ENCODE data around the gene NDOR1.

The NDOR1 gene

DNA sequence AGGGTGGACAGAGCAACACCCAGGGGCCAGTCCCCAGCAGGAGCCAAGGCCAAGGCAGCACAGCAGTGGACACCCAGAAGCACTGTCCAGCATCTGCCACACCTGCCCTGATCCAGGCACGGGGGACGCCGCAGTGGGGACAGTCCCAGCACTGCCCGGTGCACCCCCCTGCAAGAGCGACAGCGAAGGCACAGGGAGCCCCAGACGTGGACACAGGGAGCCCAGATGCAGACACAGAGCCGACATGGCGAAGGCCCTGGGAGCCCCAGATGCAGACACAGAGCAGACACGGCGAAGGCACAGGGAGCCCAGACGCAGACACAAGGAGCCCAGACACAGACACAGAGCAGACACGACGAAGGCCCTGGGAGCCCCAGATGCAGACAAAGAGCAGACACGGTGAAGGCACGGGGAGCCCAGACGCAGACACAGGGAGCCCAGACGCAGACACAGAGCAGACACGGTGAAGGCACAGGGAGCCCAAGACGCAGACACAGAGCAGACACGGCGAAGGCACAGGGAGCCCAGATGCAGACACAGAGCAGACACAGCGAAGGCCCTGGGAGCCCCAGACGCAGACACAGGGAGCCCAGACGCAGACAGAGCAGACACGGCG lies 21.4 kb upstream of the NDOR1 start:
- DNase-seq: no peak

DNA sequence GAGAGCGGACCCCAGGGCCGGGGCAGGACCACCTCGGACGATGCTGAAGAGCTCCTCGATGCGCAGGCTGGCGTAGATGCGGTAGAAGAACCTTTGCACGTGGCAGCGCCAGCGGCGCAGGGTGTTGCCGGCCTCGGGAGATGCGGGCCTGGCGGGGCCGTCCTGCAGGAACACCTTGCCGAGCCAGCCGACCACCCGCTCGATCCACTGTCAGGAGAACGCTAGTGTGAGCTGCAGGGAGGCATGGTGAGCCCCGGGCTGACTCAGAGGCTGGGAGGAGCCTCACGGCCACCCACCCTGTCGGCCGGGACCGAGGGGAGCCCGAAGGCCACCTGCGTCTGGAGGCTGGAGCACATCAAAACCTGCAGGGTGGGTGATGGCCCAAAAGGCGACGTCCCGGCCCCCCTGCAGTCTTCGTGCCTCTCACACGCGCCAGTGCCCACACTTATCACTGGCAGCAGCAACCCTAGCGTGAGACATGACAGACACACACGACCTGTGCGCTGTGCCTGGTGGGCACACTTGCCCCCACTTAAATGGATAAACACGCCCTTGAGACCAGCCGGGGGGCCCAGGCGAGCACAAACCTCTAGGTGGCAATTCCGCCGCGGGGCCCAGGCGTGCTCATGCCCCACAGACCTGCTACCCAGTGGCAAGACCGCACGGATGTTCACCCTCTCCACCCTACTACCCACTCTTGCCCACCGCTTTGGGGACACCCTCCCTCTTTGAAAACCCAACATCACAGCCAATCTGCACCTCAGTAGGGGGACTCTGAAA lies 20.4 kb upstream of the NDOR1 start:
- DNase-seq: no peak

DNA sequence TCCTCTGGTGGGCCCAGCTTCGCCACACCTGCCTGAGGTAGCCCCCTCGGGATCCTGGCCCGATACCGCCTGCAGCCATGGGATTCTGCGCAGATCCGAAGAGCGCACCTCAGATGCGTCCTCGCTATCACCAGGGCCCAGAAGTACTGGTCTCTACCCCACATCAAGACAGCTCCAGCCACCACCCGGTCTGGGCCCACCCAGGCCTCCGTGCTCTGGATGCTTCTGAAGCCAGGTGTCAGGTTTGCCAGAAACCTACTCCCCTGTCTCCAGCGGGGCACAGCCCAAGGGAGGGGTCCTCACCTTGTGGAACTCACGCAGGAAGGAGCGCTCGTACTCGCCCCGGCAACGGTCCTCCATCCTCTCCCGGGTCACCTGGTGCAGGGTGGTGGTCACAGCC lies 19.6 kb upstream of the NDOR1 start:
- no peak for DNase-seq

DNA sequence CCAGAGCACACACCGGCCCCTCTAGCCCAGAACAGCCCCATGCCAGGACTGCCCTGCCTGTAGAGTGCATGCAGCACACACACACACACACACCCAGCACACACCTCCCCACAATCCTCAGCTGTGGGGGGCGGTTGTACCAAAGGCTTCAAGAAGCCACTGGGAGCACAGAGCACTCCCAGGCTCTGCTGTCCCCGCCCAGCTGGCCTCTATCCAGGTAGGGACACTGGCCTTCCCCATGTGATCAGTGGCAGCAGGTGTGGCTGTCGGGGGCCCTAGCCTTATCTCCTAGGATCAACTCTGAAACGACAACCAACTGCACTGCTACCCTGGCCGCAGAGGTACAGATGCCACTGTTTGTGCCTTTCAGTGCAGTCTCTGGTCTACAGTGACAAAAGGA lies 19.1 kb upstream of the NDOR1 start:
- no peak for DNase-seq

DNA sequence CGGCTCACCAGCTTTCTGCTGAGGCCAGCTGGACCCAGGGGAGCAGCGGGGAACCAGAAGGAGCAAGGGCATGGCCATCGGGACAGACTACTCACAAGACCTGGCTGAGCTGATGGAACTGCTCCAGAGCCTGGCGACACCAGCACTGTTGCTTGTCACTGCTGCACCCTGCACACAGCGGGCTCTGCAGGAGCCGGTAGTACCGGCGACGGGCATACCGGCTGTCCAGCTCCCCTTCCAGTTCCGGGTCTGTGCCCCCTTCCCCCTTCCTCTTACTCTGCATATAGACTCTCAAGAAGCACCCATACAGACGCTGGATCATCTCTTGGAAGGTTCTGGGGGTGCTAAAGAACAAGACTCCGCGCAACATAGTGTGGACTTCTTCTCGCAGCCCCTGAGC lies 18.1 kb upstream of the NDOR1 start:
- no peak for DNase-seq

DNA sequence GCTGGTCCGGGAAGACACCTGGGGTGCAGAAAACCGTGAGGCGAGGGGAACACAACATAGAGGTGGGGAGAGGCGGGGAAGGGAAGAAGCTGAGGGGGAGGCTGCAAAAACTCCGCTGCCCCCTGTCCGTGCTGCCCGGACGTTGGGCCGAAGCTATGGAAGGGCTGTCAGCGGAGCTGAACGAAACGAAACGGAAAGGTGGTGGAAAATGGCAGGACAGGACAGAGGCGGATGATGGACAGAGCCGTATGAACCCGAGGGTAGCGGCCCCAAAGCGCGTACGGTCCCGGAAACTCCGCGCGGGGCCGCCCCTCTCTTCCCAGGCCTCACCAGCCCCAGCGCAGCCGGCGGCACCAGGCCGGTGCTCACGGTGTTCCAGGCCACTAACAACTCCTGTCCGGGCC lies 17.4 kb upstream of the NDOR1 start:
- no peak for DNase-seq

DNA sequence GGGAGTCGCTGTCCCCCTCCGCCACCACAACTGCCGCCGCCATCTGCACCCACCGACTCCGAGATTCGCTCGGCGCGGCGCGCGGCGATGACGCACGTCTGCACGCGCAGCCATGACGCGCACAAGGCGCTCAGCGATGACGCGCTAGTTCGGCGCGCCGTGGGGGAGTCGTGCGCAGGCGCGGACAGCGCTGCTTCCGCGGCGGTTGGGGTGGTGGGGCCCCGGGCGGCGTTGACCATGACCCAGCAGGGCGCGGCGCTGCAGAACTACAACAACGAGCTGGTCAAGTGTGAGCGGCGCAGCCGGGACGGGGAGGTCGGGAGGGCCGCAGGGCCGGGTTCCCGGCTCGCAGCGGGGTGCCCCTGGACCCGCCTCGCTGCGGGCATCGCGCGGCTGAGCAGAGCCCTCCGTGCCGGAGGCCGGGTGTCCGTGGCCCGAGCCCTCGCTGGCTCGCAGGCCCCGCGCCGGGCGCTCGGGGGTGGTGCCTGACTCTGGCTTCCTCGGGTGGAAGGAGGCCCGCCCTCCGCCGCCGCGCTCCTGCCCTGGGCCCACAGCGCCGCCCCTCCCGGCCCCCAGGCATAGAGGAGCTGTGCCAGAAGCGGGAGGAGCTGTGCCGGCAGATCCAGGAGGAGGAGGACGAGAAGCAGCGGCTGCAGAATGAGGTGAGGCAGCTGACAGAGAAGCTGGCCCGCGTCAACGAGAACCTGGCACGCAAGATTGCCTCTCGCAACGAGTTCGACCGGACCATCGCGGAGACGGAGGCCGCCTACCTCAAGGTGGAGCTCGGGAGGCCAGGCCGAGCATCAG lies 16.8 kb upstream of the NDOR1 start, which contains the start of the genes ANAPC2 and SSNA1:
TSS of gene ANAPC2 (minus strand) at position 71 of the 807 bp plus-strand sequence. CDS start at position 43, 28 bp downstream.
TSS of gene SSNA1 (plus strand) at position 187 of the 807 bp plus-strand sequence. CDS start at position 238, 51 bp downstream.
- DNase-seq: peak; percentile 46

DNA sequence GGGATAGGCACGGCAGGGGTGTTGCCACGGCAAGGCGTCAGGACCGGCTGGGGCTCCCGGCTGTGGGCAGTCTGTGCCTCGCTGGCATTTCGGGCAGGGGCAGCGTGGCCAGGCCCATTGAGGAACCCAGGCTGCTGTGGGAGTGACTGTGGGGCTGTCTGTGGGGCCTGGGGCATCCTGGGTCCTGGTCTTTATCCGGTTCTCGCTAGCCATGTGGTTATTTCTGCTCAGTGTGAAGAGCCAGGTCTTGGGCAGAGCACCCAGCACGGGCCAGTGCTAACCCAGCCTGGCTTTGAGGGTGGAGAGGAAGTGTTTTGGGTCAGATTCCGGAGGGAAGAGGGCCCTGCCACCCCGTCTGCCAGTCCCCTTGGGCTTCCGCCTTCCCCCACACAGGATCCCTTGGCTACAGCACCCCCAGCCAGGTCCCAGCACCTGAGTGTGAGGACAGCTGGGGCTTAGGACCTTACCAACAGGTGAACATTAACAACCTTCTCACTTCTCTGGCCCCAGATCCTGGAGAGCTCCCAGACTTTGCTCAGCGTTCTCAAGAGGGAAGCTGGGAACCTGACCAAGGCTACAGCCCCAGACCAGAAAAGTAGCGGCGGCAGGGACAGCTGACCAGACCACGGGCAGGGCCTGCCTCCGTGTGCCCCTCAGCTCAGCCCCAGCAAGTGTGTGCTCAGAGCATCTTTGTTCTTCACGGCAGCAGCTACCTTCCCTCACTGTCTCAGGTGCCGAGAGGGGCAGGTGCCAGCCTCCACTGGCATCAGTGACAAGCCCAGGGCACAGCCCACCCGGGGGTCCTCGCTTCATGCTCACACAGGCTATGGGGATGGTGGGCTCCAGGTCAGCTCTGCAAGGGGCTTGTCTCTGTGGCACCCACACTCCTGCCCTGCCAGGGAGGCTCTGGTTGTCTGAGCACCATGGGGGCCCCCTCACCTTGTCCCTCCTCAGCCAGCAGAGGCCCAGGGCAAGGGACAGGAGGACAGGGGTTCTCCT lies 15.9 kb upstream of the NDOR1 start:
- DNase-seq: no peak

DNA sequence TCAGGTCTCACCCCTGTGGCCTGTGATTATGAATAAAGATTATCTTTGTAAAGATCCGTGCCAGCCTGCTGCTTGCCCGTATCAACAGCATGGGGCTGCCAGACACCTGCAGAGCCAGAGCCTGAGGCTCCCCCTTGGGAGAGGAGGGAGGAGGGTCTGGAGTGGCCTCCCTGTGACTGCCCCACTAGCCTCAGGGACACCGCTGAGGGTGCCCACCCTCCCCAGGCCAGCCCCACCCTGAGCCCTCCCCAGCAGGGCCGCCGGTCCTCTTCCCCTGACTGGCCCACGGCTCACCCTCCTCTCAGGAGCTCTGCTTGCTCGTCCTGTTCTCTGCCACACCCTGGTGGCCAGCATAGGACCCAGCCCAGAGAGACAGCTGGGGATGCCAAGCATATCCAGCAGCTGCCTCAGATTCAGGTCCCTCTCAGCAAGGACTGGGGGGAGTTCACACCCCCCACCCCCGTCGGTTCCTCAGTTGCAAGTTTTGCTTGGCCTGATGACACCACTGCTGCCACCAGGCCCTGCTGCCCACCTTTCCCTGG lies 15.1 kb upstream of the NDOR1 start:
- no peak for DNase-seq

DNA sequence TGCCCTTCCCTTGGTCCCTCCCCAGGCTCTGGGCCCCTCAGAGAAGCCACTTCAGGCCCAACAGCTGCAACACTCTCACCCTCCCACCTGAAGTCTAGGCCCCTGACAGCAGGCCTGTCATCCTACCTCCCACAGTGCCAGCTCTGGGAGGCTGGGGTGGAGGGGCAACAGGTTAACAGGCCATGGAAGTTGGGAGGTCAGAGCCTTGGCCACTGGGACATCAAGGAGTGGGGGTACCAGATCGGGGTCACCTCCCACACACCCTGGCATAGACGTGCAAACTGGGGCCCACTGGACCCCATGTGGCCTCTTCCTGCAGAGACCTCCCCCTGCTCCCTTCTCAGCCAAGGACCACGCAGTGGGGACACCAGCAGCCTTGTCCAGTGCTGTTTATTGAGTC lies 14.3 kb upstream of the NDOR1 start:
- DNase-seq: no peak

DNA sequence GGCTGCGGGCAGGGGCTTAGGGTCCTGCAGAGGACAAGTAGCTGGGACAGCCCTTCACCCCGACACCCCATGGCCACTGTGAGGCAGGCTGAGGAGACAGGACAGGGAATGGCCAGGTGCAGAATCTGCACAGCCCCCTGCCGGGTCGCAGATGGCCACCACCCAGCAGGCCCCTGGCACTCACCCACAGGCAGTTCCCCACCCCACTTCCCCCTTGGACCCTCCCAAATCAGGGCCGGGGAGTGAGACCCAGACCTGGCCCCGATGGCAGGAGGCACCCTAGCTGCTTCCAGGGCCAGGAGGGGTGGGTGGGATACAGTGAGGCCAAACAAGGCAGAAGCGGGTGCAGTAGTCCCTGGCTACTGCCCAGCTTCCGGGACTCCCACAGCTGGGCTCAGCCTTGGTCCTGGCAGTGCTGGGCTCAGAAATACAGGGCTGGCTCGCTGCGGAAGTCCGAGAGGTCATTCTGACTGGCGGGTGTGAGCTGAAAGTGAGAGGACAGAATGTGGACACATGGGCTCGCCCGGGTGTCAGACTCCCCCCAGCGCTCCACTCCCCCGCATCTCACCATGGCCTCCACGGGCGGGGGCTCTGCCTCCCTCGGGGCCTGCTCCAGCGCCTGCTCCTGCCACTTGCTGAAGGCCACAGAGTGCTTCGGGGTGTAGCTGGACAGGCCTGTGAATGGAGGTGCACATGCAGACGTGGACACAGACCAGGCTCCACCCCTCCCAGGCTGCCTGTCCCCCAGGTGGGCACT lies 13.6 kb upstream of the NDOR1 start:
- no peak for DNase-seq

DNA sequence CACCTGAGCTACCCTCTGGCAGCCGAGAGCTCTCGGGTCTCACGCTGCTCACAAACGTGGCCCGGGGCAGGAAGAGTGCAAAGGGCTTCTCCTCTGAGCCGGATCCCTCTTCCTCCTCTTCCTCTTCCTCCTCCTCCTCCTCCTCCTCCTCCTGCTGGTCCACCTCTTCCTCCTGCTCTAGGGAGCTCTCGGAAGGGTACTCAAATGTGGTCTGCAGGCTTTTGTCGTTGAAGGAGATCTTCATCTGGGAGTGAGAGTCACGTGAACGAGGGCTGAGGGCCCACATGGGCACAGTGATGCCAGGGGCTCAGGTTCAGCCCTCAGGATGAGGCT lies 13.1 kb upstream of the NDOR1 start:
- no peak for DNase-seq

DNA sequence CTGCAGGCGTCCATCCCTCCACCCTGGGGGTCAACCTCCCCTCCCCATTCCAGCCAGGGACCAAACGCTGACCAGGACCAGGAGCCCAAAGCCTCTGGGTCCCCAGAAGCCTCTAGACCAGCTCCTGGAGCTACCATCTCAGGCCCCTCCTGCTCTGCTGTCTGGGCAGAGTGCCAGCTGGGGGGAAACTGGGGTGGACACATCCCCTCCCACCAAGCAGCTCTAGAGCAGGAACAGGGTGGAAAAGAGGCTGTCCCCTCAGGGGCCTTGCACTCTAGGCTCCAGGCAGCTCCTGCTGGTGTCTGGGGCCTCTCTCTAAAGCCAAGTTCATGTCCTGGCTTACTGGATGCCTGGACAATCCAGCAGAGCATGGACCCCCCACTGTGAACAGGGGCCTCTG lies 12.6 kb upstream of the NDOR1 start:
- no peak for DNase-seq

DNA sequence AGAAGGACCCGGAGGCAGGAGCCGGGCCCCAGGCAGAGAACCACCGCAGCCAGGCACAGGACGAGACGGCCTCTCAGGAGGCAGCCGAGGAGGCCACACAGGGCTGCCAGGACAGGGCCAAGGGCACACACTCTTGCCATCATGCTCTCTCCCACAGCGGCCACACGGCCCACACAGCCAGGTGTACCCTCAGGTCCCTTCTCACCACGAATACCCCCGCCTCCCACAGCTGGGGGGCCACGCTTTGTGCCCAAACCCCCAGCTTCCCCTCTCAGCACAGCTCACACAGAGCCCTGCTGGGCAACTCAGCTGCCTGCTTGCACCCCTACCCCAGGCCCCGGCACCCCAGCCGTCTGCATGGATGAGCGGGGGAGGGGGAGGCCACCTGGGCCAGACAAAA lies 11.7 kb upstream of the NDOR1 start:
- DNase-seq: no peak

DNA sequence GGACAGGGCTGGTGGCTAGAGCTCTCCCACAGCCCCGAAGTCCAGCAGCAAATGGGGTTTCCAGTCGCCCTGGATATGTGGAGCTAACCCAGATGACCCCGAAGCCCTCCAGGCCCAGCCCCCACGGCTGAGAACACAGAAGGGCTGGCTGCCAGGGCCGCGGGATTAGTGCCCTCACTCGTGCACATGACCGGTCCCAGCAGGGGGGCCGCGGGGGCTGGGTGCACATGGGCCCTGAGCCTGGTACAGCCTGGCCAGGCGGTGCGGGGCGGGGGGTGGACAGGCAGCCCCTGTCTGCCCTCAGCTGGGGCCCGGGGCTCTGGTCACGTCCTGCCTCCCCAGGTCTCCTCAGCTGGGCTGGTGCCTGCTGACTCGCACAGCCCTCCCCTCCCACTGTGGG lies 11.1 kb upstream of the NDOR1 start:
- DNase-seq: no peak

DNA sequence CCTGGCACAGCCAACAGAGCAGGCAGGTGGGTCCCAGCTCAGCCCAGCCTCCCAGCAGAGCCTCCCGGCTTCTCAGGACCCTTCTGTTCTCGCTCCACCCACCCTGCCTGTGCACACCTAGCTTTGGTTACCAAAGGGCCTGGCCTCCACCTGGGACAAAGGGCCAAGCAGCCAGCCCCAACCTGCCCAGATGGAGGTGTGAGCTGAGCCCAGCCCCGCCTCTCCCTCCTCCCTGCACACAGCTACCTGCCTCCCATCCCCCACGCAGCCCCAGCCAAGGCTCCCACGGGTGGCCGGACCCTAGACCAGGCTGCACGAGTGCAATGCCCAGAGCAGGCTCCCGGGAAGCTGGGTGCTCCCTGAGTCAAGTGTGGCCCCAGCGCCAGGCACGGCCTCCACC lies 10.6 kb upstream of the NDOR1 start:
- peak; percentile 27 for DNase-seq

DNA sequence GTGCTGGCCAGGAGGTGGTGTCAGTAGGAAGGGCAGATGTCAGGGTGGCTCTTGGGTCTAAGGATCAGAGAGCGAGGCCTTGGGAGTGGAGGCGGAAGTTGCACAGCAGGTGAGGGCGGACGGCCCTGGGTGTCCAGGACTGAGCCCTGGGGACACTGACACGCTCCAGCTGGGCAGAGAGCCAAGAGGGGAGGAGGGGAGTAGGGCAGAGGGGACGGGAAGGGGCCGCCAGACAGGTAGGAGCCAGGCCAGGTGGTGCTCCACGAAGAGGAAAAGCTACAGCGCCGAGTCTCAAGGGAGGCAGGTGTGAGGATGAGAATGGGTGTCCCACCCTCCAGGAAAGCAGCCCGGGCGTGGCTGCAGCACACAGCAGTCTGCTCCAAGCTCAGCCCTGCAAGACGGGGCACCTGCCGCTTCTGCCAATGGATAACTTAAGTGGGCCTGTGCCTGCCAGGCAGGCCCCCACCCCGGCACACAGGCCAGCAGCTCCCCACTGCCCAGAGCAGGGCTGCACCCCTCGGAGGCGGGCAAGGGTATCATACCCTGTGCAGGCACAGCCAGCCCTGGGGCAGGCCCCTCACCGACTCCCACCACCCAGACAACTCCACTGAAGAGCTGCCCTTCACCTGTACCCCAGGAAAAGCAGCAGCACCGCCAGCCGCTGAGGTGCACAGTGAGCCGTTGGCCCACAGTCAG lies 9.8 kb upstream of the NDOR1 start:
- DNase-seq: peak; percentile 93

DNA sequence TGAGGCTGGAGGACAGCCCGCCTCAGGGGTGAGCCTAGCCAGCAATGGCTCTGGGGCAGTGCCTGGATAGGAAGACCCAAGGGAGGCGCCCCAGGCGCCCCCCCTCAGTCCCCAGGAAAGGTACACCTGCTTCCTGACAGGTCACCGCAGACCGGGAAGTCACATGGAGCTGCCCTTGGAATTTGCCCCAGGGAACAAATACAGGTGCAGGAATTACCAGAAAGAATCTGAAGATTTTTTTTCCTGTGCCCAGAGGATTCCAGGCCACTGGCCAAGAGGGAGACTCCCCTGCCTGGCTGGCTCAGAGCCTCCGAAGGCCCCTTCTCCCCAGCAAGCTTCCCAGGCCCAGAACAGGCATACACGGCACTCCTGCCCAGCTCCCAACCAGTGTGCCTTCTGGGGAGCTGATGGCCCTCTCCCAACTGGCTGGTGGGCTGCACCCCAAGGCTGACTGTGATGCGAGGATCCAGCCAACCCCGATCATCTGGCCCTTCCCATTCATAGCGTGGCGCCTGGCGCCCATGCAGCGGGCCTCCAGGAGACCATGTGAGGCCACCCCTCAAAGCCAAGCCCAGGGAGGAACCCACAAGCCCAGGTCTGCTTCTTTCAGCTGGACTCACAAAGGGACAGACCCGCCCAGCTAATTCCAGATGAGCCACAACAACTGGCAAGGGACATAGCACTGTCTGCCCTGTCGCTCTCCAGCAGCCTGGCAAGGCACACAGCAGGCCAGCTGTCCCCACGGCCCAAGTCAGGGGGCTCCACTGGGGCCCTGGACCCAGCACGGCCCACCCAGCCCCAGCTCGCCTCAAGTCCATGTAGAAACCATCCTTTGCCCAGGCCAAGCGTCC lies 7.2 kb upstream of the NDOR1 start:
- no peak for DNase-seq

DNA sequence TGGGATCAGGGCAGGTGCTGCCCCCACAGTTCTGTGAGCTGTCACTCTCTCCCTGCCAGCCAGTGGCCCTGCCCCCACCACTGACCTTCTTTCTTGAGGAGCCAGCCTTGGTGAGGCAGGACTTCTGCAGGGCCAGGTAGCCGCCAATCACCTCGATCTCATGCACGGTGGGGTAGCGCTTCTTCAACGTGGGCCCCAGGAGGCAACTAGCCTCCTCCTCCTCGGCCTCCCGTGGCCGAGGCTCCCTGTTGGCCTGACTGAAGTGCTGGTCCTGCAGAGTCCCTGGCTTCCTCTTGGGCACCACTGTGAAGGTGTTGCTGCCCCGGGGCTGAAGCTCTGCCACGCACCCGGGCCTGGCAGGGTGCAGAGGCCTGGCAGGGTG lies 6.6 kb upstream of the NDOR1 start:
- DNase-seq: no peak
